ENCODE data around the gene CELSR1. TPM values are rescaled to one million over a fixed set of nuclear protein-coding genes. Genes with fewer than 3 reads are reported as not detected.
A peak's percentile ranks its signal among the peaks of the same experiment; 100 is the strongest.

CELSR1 gene
- total RNA-seq, 2 experiments from 2014 or later = 3.7 to 5.2 TPM

GRCh38 chr22:46402505-46402904 is 134.9 kb downstream of the CELSR1 start:
- intact Hi-C loops (cut with micrococcal nuclease; ENCODE audit: unreplicated experiment) = no loop called here
- ChIA-PET CTCF (ENCODE audit: unreplicated experiment) (no interaction called here), POLR2A (interaction anchor here (0.7 kb wide), 1 partner anchor 359 kb away, joined by 3 read pairs; no protein-coding TSS in a partner anchor)
- no peak for DNase-seq (ENCODE audit: low spot score)
- Histone ChIP-seq H4K20me1 (ENCODE audit: insufficient read depth, low read length) (no peaks in the 10 kb centered on the region), H2AFZ (ENCODE audit: low read length) (no peak overlapping the region), H3K4me2 (ENCODE audit: low read length) (no peak overlapping the region), H3K36me3 (ENCODE audit: insufficient read depth, low read length) (no peaks in the 10 kb centered on the region), H3K79me2 (ENCODE audit: insufficient read depth, low read depth, low read length) (no peaks in the 10 kb centered on the region), H3K27ac (ENCODE audit: low read depth, low read length, poor library complexity, severe bottlenecking) (no peak overlapping the region), H3K9me2 (ENCODE audit: insufficient read depth, low read length) (no peaks in the 10 kb centered on the region), H3K4me3 (ENCODE audit: low read depth, low read length, poor library complexity, severe bottlenecking) (no peak overlapping the region), H3K4me1 (ENCODE audit: insufficient read depth, low read length, poor library complexity, severe bottlenecking) (no peaks in the 10 kb centered on the region), H3K9me3 (ENCODE audit: low read length) (no peaks in the 10 kb centered on the region)
- no peak for TF ChIP-seq CTCF (conservative IDR thresholded peaks at IDR 0.05; ENCODE audit: low read length)
- TF ChIP-seq EZH2phosphoT487 (IDR thresholded peaks at IDR 0.05; ENCODE audit: borderline replicate concordance, low read depth, low read length) = no peak
- BruUV-seq (replicated peaks) = no TSS peak

- no peak overlapping the region for H3K27ac ChIP-seq (ENCODE audit: low read depth, low read length, poor library complexity, severe bottlenecking)
- H2AFZ ChIP-seq (ENCODE audit: low read length) = no peak overlapping the region
- no peaks in the 10 kb centered on the region for H3K9me3 ChIP-seq (ENCODE audit: low read length)
- no peaks in the 10 kb centered on the region for H3K36me3 ChIP-seq (ENCODE audit: insufficient read depth, low read length)
- intact Hi-C loops (cut with micrococcal nuclease; ENCODE audit: unreplicated experiment) = no loop called here
- H3K4me1 ChIP-seq (ENCODE audit: insufficient read depth, low read length, poor library complexity, severe bottlenecking) = no peaks in the 10 kb centered on the region
- POLR2A ChIA-PET = no interaction called here
- no TSS peak for BruUV-seq (replicated peaks)
- TF ChIP-seq EZH2phosphoT487 (IDR thresholded peaks at IDR 0.05; ENCODE audit: borderline replicate concordance, low read depth, low read length) (no peak), CTCF (conservative IDR thresholded peaks at IDR 0.05; ENCODE audit: low read length) (no peak)
- CTCF ChIA-PET (ENCODE audit: unreplicated experiment) = no interaction called here
- H3K79me2 ChIP-seq (ENCODE audit: insufficient read depth, low read depth, low read length) = no peaks in the 10 kb centered on the region
- no peak overlapping the region for H3K4me3 ChIP-seq (ENCODE audit: low read depth, low read length, poor library complexity, severe bottlenecking)
- peak; percentile 15 for DNase-seq (ENCODE audit: low spot score)
- no peaks in the 10 kb centered on the region for H4K20me1 ChIP-seq (ENCODE audit: insufficient read depth, low read length)
- no peaks in the 10 kb centered on the region for H3K9me2 ChIP-seq (ENCODE audit: insufficient read depth, low read length)
- H3K4me2 ChIP-seq (ENCODE audit: low read length) = no peak overlapping the region
Measured at GRCh38 chr22:46401370-46401769, 136.1 kb downstream of the CELSR1 start.

- no peak overlapping the region for H3K27ac ChIP-seq (ENCODE audit: low read depth, low read length, poor library complexity, severe bottlenecking)
- no peak overlapping the region for H3K4me3 ChIP-seq (ENCODE audit: low read depth, low read length, poor library complexity, severe bottlenecking)
- POLR2A ChIA-PET = no interaction called here
- H2AFZ ChIP-seq (ENCODE audit: low read length) = no peak overlapping the region
- no peaks in the 10 kb centered on the region for H4K20me1 ChIP-seq (ENCODE audit: insufficient read depth, low read length)
- DNase-seq (ENCODE audit: low spot score) = peak; percentile 11
- H3K9me2 ChIP-seq (ENCODE audit: insufficient read depth, low read length) = no peaks in the 10 kb centered on the region
- intact Hi-C loops (cut with micrococcal nuclease; ENCODE audit: unreplicated experiment) = no loop called here
- CTCF ChIA-PET (ENCODE audit: unreplicated experiment) = no interaction called here
- H3K79me2 ChIP-seq (ENCODE audit: insufficient read depth, low read depth, low read length) = no peaks in the 10 kb centered on the region
- no peaks in the 10 kb centered on the region for H3K9me3 ChIP-seq (ENCODE audit: low read length)
- H3K4me2 ChIP-seq (ENCODE audit: low read length) = no peak overlapping the region
- BruUV-seq (replicated peaks) = no TSS peak
- H3K36me3 ChIP-seq (ENCODE audit: insufficient read depth, low read length) = no peaks in the 10 kb centered on the region
- TF ChIP-seq EZH2phosphoT487 (IDR thresholded peaks at IDR 0.05; ENCODE audit: borderline replicate concordance, low read depth, low read length) = no peak
- no peak for TF ChIP-seq CTCF (conservative IDR thresholded peaks at IDR 0.05; ENCODE audit: low read length)
- H3K4me1 ChIP-seq (ENCODE audit: insufficient read depth, low read length, poor library complexity, severe bottlenecking) = no peaks in the 10 kb centered on the region
Measured at GRCh38 chr22:46399251-46400024, 138.0 kb downstream of the CELSR1 start.

Data from OCI-LY7 (cell line).